Stomach (tissue), 4 donors: Measurements from ENCODE around the gene PLEKHG2.

Experiments
- POLR2A ChIP-seq, 4 donors: fragments of 450-650 bp; IDR thresholded peaks; one replicate each; pipeline ENCODE4 v1.6.1; 2016; ENCODE audit warnings: antibody characterized with exemption in 4 of 4, control low read depth in 2 of 4, mild to moderate bottlenecking in 1 of 4, moderate library complexity in 1 of 4
- TF ChIP-seq, protein P1 (sequence below), 7 experiments: fragments of 450-650 bp in 4 of 7; fragments of 200-600 bp in 3 of 7; sonication (generic) in 3 of 7; IDR thresholded peaks; one replicate each; pipeline ENCODE4 v1.5.1; 2016 to 2019; ENCODE audit warnings: antibody characterized with exemption in 7 of 7, control low read depth in 2 of 7, mild to moderate bottlenecking in 1 of 7

DNA sequence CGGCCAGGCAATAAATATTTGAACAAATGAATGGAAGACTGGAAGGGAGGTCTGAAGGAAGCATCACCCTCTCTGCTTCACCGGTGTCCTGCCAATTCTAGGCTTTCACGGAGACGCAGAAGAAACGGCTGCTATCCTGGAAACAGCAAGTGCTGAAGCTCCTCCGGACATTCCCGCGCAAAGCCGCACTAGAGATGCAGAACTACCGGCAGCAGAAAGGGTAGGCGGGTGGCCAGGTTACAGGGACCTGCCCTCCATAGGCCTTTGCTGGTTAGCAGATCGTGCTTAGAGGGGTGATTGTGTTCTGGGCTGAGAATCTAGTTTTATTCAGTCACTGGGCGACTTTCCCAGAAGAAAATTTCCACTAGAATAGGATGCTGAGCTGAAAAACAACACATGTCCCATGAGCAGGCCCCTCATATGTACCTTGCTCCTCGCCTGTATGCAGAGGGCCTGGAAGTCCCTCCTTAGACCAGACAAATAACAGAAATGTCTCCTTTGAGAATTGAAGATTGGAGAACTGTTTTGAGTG is 32.5 kb upstream of the PLEKHG2 start:
- TF ChIP-seq, protein P1, sequence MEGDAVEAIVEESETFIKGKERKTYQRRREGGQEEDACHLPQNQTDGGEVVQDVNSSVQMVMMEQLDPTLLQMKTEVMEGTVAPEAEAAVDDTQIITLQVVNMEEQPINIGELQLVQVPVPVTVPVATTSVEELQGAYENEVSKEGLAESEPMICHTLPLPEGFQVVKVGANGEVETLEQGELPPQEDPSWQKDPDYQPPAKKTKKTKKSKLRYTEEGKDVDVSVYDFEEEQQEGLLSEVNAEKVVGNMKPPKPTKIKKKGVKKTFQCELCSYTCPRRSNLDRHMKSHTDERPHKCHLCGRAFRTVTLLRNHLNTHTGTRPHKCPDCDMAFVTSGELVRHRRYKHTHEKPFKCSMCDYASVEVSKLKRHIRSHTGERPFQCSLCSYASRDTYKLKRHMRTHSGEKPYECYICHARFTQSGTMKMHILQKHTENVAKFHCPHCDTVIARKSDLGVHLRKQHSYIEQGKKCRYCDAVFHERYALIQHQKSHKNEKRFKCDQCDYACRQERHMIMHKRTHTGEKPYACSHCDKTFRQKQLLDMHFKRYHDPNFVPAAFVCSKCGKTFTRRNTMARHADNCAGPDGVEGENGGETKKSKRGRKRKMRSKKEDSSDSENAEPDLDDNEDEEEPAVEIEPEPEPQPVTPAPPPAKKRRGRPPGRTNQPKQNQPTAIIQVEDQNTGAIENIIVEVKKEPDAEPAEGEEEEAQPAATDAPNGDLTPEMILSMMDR (IDR thresholded peaks at IDR 0.05), result no peak
- no peak for TF ChIP-seq POLR2A (IDR thresholded peaks at IDR 0.05)
